HG03095 (cell line): ENCODE data around the gene MED29.

Source experiments
- ATAC-seq: cut with Tn5 transposase; IDR thresholded peaks from one replicate; pipeline ENCODE4 v1.9.1; 2021; ENCODE audit warnings: moderate library complexity; ENCODE audit not compliant: unreplicated experiment

MED29 gene

GRCh38 chr19:39410017-39410830 lies 19.0 kb downstream of the MED29 start:
- ATAC-seq, result no peak

GRCh38 chr19:39410831-39411080 lies 19.6 kb downstream of the MED29 start:
- ATAC-seq, result no peak

GRCh38 chr19:39411081-39411831 lies 20.1 kb downstream of the MED29 start:
- no peak for ATAC-seq

- ATAC-seq, result peak; percentile 17
Measured at GRCh38 chr19:39411832-39412099, 20.6 kb downstream of the MED29 start.

GRCh38 chr19:39412100-39412866 lies 21.1 kb downstream of the MED29 start, which contains the start of gene PLEKHG2:
TSS of gene PLEKHG2 (plus strand) at chr19:39412669. CDS start at chr19:39414087, 1,418 bp downstream.
- ATAC-seq, result peak; percentile 53

GRCh38 chr19:39412867-39413271 lies 21.7 kb downstream of the MED29 start:
- ATAC-seq, result no peak

- no peak for ATAC-seq
Measured at GRCh38 chr19:39413272-39413910, 22.2 kb downstream of the MED29 start.

- no peak for ATAC-seq
Measured at GRCh38 chr19:39413911-39414608, 22.9 kb downstream of the MED29 start.

GRCh38 chr19:39415111-39416046 lies 24.2 kb downstream of the MED29 start:
- ATAC-seq, result no peak

GRCh38 chr19:39416152-39417120 lies 25.3 kb downstream of the MED29 start:
- ATAC-seq, result no peak

- ATAC-seq, result no peak
Measured at GRCh38 chr19:39417463-39418181, 26.4 kb downstream of the MED29 start.

- ATAC-seq, result no peak
Measured at GRCh38 chr19:39419003-39419402, 27.8 kb downstream of the MED29 start.

GRCh38 chr19:39420769-39421168 lies 29.6 kb downstream of the MED29 start:
- ATAC-seq, result no peak

GRCh38 chr19:39422020-39422419 lies 30.8 kb downstream of the MED29 start:
- no peak for ATAC-seq

- ATAC-seq, result no peak
Measured at GRCh38 chr19:39423258-39424086, 32.3 kb downstream of the MED29 start.

GRCh38 chr19:39424934-39425333 lies 33.8 kb downstream of the MED29 start:
- ATAC-seq, result no peak

GRCh38 chr19:39425744-39426143 lies 34.6 kb downstream of the MED29 start:
- no peak for ATAC-seq
